Common myeloid progenitor, CD34-positive (primary cell): ENCODE data around the gene ENO3.
A peak's percentile ranks its signal among the peaks of the same experiment; 100 is the strongest.

Experiments
- CTCF ChIA-PET: fragments of 350-600 bp; sonication (Branson Sonifier 250); formaldehyde crosslinking; loops from one replicate; lab custom pipeline; 2021; ENCODE audit warnings: antibody characterized with exemption; lab: Charles Lee
- POLR2A ChIA-PET: fragments of 350-600 bp; sonication (Branson Sonifier 250); formaldehyde crosslinking; loops from one replicate; lab custom pipeline; 2021; ENCODE audit warnings: antibody characterized with exemption; lab: Charles Lee
- DNase-seq, 3 donors: peaks; one replicate each; pipeline versions ENCODE4 v3.0.0 to v3.0.0-alpha.2; 2013
- H3K27ac ChIP-seq, 2 experiments: 1 replicate in 1 of 2; 2 replicates in 1 of 2; pipeline ENCODE4 v1.7.0; 2013; ENCODE audit warnings: inconsistent platforms in 2 of 2, low read length in 2 of 2, mild to moderate bottlenecking in 2 of 2, low read depth in 1 of 2, moderate library complexity in 1 of 2; ENCODE audit not compliant: severe bottlenecking in 2 of 2, insufficient read depth in 1 of 2, poor library complexity in 1 of 2
- H3K27me3 ChIP-seq, 5 experiments: replicated peaks in 2 of 5; 1 replicate in 3 of 5; 2 replicates in 2 of 5; pipeline versions ENCODE4 v1.6.1 to v1.7.0; 2013; ENCODE audit warnings: low read length in 4 of 5, mild to moderate bottlenecking in 2 of 5, moderate library complexity in 2 of 5, inconsistent platforms in 1 of 5; ENCODE audit not compliant: insufficient read depth in 5 of 5, control insufficient read depth in 4 of 5
- H3K36me3 ChIP-seq, 4 experiments: 1 replicate in 2 of 4; 2 replicates in 2 of 4; pipeline versions ENCODE4 v1.6.1 to v1.7.0; 2013; ENCODE audit warnings: low read length in 3 of 4, control low read depth in 1 of 4, mild to moderate bottlenecking in 1 of 4; ENCODE audit not compliant: control insufficient read depth in 4 of 4, insufficient read depth in 4 of 4
- H3K4me1 ChIP-seq, 4 experiments: 1 replicate in 3 of 4; 2 replicates in 1 of 4; pipeline versions ENCODE4 v1.6.1 to v1.7.1; 2013; ENCODE audit warnings: low read length in 3 of 4, mild to moderate bottlenecking in 3 of 4, control low read depth in 1 of 4, inconsistent platforms in 1 of 4, moderate library complexity in 1 of 4; ENCODE audit not compliant: control insufficient read depth in 4 of 4, insufficient read depth in 4 of 4; ENCODE audit errors: control extremely low read depth in 1 of 4
- H3K4me3 ChIP-seq, 7 experiments: 1 replicate in 4 of 7; 2 replicates in 3 of 7; pipeline versions ENCODE4 v1.5.1 to v1.7.0; 2013; ENCODE audit warnings: mild to moderate bottlenecking in 7 of 7, low read length in 6 of 7, moderate library complexity in 6 of 7, inconsistent platforms in 2 of 7, low read depth in 2 of 7, control low read depth in 1 of 7; ENCODE audit not compliant: insufficient read depth in 4 of 7, control insufficient read depth in 1 of 7; ENCODE audit errors: extremely low read depth in 1 of 7
- H3K9me3 ChIP-seq, 5 experiments: 1 replicate in 4 of 5; 2 replicates in 1 of 5; pipeline versions ENCODE4 v1.6.1 to v1.7.1; 2013; ENCODE audit warnings: low read length in 4 of 5, mild to moderate bottlenecking in 2 of 5, inconsistent platforms in 1 of 5, low read depth in 1 of 5, moderate library complexity in 1 of 5; ENCODE audit not compliant: control insufficient read depth in 4 of 5, insufficient read depth in 2 of 5; ENCODE audit errors: control extremely low read depth in 1 of 5
- WGBS: methylation state at CpG from one replicate; pipeline ENCODE4 v1.1.5; 2013; ENCODE audit not compliant: insufficient coverage; 5-methylcytosine and 5-hydroxymethylcytosine counted together

Gene ENO3

DNA sequence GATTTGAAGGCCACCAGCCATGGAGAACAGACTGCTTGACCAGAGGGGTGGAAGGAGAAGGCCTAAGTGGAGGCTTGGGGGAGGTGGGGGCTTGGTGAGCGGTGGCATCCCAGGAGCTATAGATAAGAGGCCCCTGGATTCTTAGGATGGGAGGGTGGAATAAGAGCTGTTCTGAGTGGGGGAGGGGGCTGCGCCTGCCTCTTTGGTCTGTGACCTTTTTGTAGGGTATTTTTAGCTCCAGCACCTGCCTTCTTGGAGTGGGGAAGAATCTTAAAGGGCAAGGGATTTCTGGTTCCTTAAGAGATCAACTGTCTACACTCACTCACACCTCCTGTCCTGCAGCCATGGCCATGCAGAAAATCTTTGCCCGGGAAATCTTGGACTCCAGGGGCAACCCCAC is 567 bp downstream of the ENO3 start:
- WGBS = 100% methylated on average over 1 of the region's 3 CpGs
- ChIA-PET POLR2A (no interaction called here), CTCF (interaction anchor here (1.0 to 8.5 kb wide), 4 partner anchors 15 to 42 kb away, joined by 3 to 69 read pairs (median 19); partner anchors contain the start of gene SPAG7)
- H3K27ac ChIP-seq = no peak overlapping the region
- H3K4me1 ChIP-seq = peaks cover 6 to 34% (median 30%) of the 10 kb centered on the region in 4 experiments
- no peak for DNase-seq
- no peak overlapping the region for H3K4me3 ChIP-seq
- no peaks in the 10 kb centered on the region for H3K27me3 ChIP-seq
- peaks cover 0 to 6% (median 0%) of the 10 kb centered on the region in 4 experiments for H3K36me3 ChIP-seq
- no peaks in the 10 kb centered on the region for H3K9me3 ChIP-seq

DNA sequence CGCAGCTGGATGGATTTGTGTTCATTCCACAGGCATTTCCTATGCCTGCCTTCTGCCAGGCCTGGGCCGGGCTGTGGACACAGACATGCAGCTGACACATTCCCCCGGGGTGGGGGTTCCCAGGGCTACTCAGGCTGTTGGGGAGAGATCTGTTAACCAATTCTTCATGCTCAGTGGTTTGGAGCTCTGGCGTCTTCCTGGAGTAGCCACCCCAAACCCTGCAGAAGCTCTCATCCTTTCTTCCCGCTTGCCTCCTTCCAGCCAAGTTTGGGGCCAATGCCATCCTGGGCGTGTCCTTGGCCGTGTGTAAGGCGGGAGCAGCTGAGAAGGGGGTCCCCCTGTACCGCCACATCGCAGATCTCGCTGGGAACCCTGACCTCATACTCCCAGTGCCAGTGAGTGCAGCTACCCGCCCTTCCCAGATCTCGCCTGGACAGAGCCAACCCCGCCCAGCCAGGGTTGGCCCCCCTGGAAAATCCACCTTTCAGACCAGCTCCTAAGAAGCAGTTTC is 2.6 kb downstream of the ENO3 start:
- CTCF ChIA-PET = interaction anchor here (8.0 to 8.5 kb wide), 2 partner anchors 13 to 44 kb away, joined by 35 to 69 read pairs; partner anchors contain the start of gene SPAG7
- Histone ChIP-seq H3K27ac (no peak overlapping the region), H3K36me3 (peaks cover 0 to 3% (median under 1%) of the 10 kb centered on the region in 4 experiments), H3K27me3 (no peaks in the 10 kb centered on the region), H3K9me3 (no peaks in the 10 kb centered on the region), H3K4me3 (no peak overlapping the region), H3K4me1 (peaks cover 2 to 29% (median 22%) of the 10 kb centered on the region in 4 experiments)
- POLR2A ChIA-PET = interaction anchor here (0.7 to 1.6 kb wide), 2 partner anchors 13 to 40 kb away, joined by 3 read pairs; partner anchors contain the start of genes RNF167 and SLC25A11
- WGBS = 94% methylated on average over 12 of the region's 14 CpGs
- DNase-seq = no peak

DNA sequence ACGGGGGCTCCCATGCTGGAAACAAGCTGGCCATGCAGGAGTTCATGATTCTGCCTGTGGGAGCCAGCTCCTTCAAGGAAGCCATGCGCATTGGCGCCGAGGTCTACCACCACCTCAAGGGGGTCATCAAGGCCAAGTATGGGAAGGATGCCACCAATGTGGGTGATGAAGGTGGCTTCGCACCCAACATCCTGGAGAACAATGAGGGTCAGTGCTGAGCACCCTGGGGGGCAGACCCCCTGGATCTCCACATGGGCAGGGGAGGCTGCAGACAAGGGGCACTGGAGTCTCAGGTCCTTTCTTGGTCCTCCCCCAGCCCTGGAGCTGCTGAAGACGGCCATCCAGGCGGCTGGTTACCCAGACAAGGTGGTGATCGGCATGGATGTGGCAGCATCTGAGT is 4.2 kb downstream of the ENO3 start:
- no peak overlapping the region for H3K27ac ChIP-seq
- ChIA-PET CTCF (interaction anchor here (1.0 to 8.5 kb wide), 7 partner anchors 8 to 52 kb away, joined by 3 to 69 read pairs (median 4); partner anchors contain the start of genes CHRNE and SPAG7), POLR2A (no interaction called here)
- H3K27me3 ChIP-seq = no peaks in the 10 kb centered on the region
- H3K36me3 ChIP-seq = peaks cover 2 to 14% (median 12%) of the 10 kb centered on the region in 4 experiments
- 99% methylated on average over 6 of the region's 8 CpGs for WGBS
- H3K4me3 ChIP-seq = no peak overlapping the region
- peaks cover 2 to 19% (median 13%) of the 10 kb centered on the region in 4 experiments for H3K4me1 ChIP-seq
- no peaks in the 10 kb centered on the region for H3K9me3 ChIP-seq
- no peak for DNase-seq

DNA sequence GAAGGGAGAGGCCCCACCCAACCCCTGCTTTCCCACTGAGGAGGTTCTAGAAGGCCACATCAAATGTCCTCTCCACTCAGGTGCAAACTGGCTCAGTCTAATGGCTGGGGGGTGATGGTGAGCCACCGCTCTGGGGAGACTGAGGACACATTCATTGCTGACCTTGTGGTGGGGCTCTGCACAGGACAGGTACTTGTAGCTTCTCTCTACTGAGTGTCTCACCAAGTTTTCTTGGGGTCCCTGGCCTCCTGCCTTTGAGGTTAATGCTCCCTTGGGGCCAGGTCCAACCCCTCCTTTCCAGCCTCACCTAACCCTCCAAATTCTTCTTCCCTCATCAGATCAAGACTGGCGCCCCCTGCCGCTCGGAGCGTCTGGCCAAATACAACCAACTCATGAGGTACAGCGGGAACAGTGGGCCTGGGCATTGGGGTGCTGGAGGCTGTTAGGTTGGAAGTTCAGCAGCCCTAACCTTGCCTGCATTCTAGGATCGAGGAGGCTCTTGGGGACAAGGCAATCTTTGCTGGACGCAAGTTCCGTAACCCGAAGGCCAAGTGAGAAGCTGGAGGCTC is 5.7 kb downstream of the ENO3 start:
- ChIA-PET CTCF (interaction anchor here (0.6 to 8.5 kb wide), 7 partner anchors 9 to 51 kb away, joined by 3 to 69 read pairs (median 4); partner anchors contain the start of genes RNF167, SLC25A11 and SPAG7), POLR2A (no interaction called here)
- no peaks in the 10 kb centered on the region for H3K27me3 ChIP-seq
- WGBS = 90% methylated on average over 10 of the region's 10 CpGs
- H3K36me3 ChIP-seq = peaks cover 7 to 22% (median 19%) of the 10 kb centered on the region in 4 experiments
- H3K27ac ChIP-seq = no peak overlapping the region
- DNase-seq = peak in 2 of 3 donors; percentile 54 to 57
- H3K9me3 ChIP-seq = no peaks in the 10 kb centered on the region
- H3K4me1 ChIP-seq = peaks cover 0 to 4% (median 0%) of the 10 kb centered on the region in 4 experiments
- H3K4me3 ChIP-seq = no peak overlapping the region

DNA sequence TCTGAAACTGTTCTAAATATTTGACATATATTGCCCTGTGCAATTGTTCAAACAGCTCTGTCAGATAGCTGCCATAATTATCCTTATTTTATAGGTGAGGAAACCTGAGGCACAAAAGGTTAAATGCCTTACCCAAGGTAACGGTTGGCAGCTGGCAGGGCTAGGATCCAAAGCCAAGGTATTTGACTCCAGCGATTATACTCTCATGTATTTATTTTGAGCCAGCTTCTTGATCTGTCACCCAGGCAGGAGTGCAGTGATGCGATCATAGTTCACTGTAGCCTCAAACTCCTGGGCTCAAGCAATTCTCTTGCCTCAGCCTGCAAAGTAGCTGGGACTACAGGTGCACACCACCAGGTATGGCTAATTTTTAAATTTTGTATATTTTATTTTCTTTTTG is 7.2 kb downstream of the ENO3 start:
- Histone ChIP-seq H3K27ac (no peak overlapping the region), H3K4me1 (no peaks in the 10 kb centered on the region), H3K4me3 (no peak overlapping the region), H3K36me3 (peaks cover 7 to 23% (median 20%) of the 10 kb centered on the region in 4 experiments), H3K27me3 (no peaks in the 10 kb centered on the region), H3K9me3 (no peaks in the 10 kb centered on the region)
- POLR2A ChIA-PET = no interaction called here
- 94% methylated on average over 3 of the region's 3 CpGs for WGBS
- CTCF ChIA-PET = interaction anchor here (1.0 to 8.5 kb wide), 4 partner anchors 8 to 49 kb away, joined by 3 to 69 read pairs (median 4); partner anchors contain the start of genes RNF167, SLC25A11 and SPAG7
- no peak for DNase-seq

DNA sequence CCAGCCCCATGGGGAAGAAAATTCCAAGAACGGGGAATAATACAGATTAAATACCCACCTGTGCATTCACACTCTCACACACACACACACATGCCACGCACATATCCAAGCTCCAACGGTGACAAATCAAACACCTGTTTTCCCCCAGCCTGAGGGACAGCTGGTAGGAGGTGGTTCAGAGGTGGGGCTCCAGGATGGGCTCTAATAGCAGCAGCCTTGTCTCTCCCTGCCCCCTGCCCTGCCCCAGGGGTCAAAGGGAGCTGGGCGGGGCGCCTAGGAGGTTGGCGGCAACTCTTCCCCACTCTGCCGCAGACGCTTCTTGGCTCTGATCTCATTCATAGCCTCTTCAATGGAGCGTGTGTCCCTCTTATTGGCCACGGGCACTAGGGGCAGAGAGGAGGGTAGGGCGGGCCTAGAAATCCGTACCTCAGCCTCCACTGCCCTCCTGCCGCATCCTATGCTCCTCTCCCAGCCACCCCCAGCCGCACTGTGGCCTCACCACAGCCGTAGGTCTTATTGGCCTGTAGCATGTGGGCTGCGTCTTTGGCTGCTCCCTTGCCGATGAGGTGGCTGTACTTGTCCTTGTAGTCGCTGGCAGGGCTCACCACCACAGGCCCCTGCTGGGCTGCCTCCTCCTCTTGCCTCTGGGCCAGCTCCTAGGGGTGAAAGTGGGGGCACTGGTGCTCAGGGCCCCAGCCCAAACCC is 8.5 kb downstream of the ENO3 start:
- POLR2A ChIA-PET = no interaction called here
- Histone ChIP-seq H3K27ac (no peak overlapping the region), H3K9me3 (no peaks in the 10 kb centered on the region), H3K36me3 (peaks cover 7 to 23% (median 20%) of the 10 kb centered on the region in 4 experiments), H3K27me3 (no peaks in the 10 kb centered on the region), H3K4me1 (no peaks in the 10 kb centered on the region), H3K4me3 (no peak overlapping the region)
- CTCF ChIA-PET = interaction anchor here (1.2 to 8.5 kb wide), 4 partner anchors 7 to 23 kb away, joined by 3 to 69 read pairs (median 3); partner anchors contain the start of genes PFN1 and SPAG7
- DNase-seq = no peak
- WGBS = 98% methylated on average over 7 of the region's 18 CpGs
